IMR-90 (cell line): ENCODE data around the gene MPPED2. TPM values are rescaled to one million over a fixed set of nuclear protein-coding genes. Genes with fewer than 3 reads are reported as not detected.

Experiments used
- ATAC-seq: fragments of 200-7000 bp; cut with Tn5 transposase; 2 replicates; pipeline ENCODE4 v1.9.1; 2020; ENCODE audit warnings: low read depth, mild to moderate bottlenecking, moderate library complexity
- BruUV-seq: library from RNA; stranded (reverse); fragments of 400-500 nt; replicated peaks from 2 replicates; lab custom pipeline; 2021; lab: Mats Ljungman, UMichigan
- CTCF ChIA-PET: fragments of 300-600 bp; formaldehyde crosslinking; extraction: SDS; loops from one replicate; lab custom pipeline; 2021; ENCODE audit warnings: antibody characterized with exemption; lab: Yijun Ruan, JAX
- POLR2A ChIA-PET: fragments of 300-600 bp; sonication (Branson Sonifier 250); formaldehyde crosslinking; loops from one replicate; lab custom pipeline; 2022; ENCODE audit warnings: antibody characterized with exemption; ENCODE audit not compliant: unreplicated experiment; lab: Charles Lee
- DNase-seq: peaks from one replicate; pipeline ENCODE4 v3.0.0; 2013
- H2AFZ ChIP-seq: replicated peaks from 2 replicates; pipeline ENCODE3; 2013; ENCODE audit warnings: low read length, mild to moderate bottlenecking; ENCODE audit not compliant: poor library complexity
- H2AK5ac ChIP-seq: 2 replicates; pipeline ENCODE4 v1.6.1; 2013; ENCODE audit warnings: low read depth, low read length, inconsistent platforms
- H2AK9ac ChIP-seq: replicated peaks from 2 replicates; pipeline ENCODE3; 2013; ENCODE audit warnings: mild to moderate bottlenecking, low read depth, low read length, moderate library complexity; ENCODE audit not compliant: poor library complexity
- H2BK120ac ChIP-seq: 2 replicates; pipeline ENCODE4 v1.6.1; 2013; ENCODE audit warnings: low read depth, low read length, inconsistent platforms
- H2BK15ac ChIP-seq: 3 replicates; pipeline ENCODE4 v1.6.1; 2013; ENCODE audit warnings: low read depth, low read length, inconsistent platforms
- H2BK20ac ChIP-seq: 2 replicates; pipeline ENCODE4 v1.6.1; 2013; ENCODE audit warnings: low read depth, mild to moderate bottlenecking, inconsistent platforms, low read length, moderate library complexity
- H2BK5ac ChIP-seq: 2 replicates; pipeline ENCODE4 v1.6.1; 2013; ENCODE audit warnings: mild to moderate bottlenecking, low read depth, low read length, inconsistent platforms; ENCODE audit not compliant: poor library complexity, severe bottlenecking
- H3K14ac ChIP-seq: replicated peaks from 2 replicates; pipeline ENCODE4 v1.6.1; 2013; ENCODE audit warnings: low read depth, low read length, inconsistent platforms
- H3K18ac ChIP-seq: 2 replicates; pipeline ENCODE4 v1.6.1; 2013; ENCODE audit warnings: low read depth, low read length, control low read depth
- H3K23ac ChIP-seq: 2 replicates; pipeline ENCODE4 v1.6.1; 2013; ENCODE audit warnings: low read depth, low read length, inconsistent platforms
- H3K27ac ChIP-seq: 2 replicates; pipeline ENCODE4 v1.5.1; 2013; ENCODE audit warnings: mild to moderate bottlenecking, control low read depth, low read length; ENCODE audit not compliant: insufficient read depth
- H3K27me3 ChIP-seq: 2 replicates; pipeline ENCODE4 v1.6.1; 2013; ENCODE audit warnings: low read length; ENCODE audit not compliant: control insufficient read depth, insufficient read depth
- H3K36me3 ChIP-seq: 2 replicates; pipeline ENCODE4 v1.6.1; 2013; ENCODE audit warnings: low read length, mixed read lengths; ENCODE audit not compliant: control insufficient read depth, insufficient read depth
- H3K4ac ChIP-seq: 2 replicates; pipeline ENCODE4 v1.6.1; 2013; ENCODE audit warnings: low read depth, low read length, inconsistent platforms
- H3K4me1 ChIP-seq: 2 replicates; pipeline ENCODE4 v1.6.1; 2013; ENCODE audit warnings: low read length, mixed read lengths; ENCODE audit not compliant: control insufficient read depth, insufficient read depth
- H3K4me2 ChIP-seq: 2 replicates; pipeline ENCODE4 v1.6.1; 2013; ENCODE audit warnings: low read depth, mild to moderate bottlenecking, control low read depth, low read length, moderate library complexity
- H3K4me3 ChIP-seq: 2 replicates; pipeline ENCODE4 v1.5.1; 2013; ENCODE audit warnings: low read depth, mild to moderate bottlenecking, control low read depth, low read length, moderate library complexity; ENCODE audit not compliant: insufficient read depth
- H3K56ac ChIP-seq: 2 replicates; pipeline ENCODE4 v1.6.1; 2013; ENCODE audit warnings: low read length, inconsistent platforms; ENCODE audit not compliant: insufficient read depth; ENCODE audit errors: extremely low read depth
- H3K79me1 ChIP-seq, 2 experiments: 2 replicates each; pipeline ENCODE4 v1.6.1; 2013; ENCODE audit warnings: low read length in 2 of 2, inconsistent platforms in 1 of 2, low read depth in 1 of 2
- H3K9ac ChIP-seq: 2 replicates; pipeline ENCODE4 v1.6.1; 2013; ENCODE audit warnings: low read depth, low read length, control low read depth
- H3K9me1 ChIP-seq: 2 replicates; pipeline ENCODE4 v1.6.1; 2013; ENCODE audit warnings: low read length, inconsistent platforms; ENCODE audit not compliant: insufficient read depth
- H3K9me3 ChIP-seq: 2 replicates; pipeline ENCODE4 v1.6.1; 2013; ENCODE audit warnings: low read length; ENCODE audit not compliant: control insufficient read depth, insufficient read depth
- H4K20me1 ChIP-seq: 2 replicates; pipeline ENCODE4 v1.6.1; 2013; ENCODE audit warnings: low read length, inconsistent platforms; ENCODE audit not compliant: insufficient read depth
- H4K5ac ChIP-seq: 2 replicates; pipeline ENCODE4 v1.6.1; 2013; ENCODE audit warnings: mild to moderate bottlenecking, low read depth, low read length, control low read depth
- H4K8ac ChIP-seq, 2 experiments: 2 replicates each; pipeline ENCODE4 v1.6.1; 2013; ENCODE audit warnings: low read depth in 2 of 2, low read length in 2 of 2, control low read depth in 1 of 2, inconsistent platforms in 1 of 2
- H4K91ac ChIP-seq: 2 replicates; pipeline ENCODE4 v1.6.1; 2013; ENCODE audit warnings: low read depth, low read length, inconsistent platforms; ENCODE audit not compliant: insufficient read depth
- BHLHE40 ChIP-seq: fragments of 150-350 bp; IDR thresholded peaks from 2 replicates; pipeline ENCODE4 v1.6.1; 2016; ENCODE audit warnings: mild to moderate bottlenecking, low read depth, low read length
- CEBPB ChIP-seq: IDR thresholded peaks from 2 replicates; pipeline ENCODE4 v1.6.1; 2012; ENCODE audit warnings: low read depth, low read length, improper control_type of control experiment
- CHD1 ChIP-seq: IDR thresholded peaks from 2 replicates; pipeline ENCODE4 v1.6.1; 2012; ENCODE audit warnings: low read depth, low read length, improper control_type of control experiment
- CTCF ChIP-seq: conservative IDR thresholded peaks from 2 replicates; pipeline ENCODE4 v1.5.1; 2012; ENCODE audit warnings: mild to moderate bottlenecking, low read depth, low read length, improper control_type of control experiment
- FOS ChIP-seq: fragments of 150-350 bp; IDR thresholded peaks from 2 replicates; pipeline ENCODE4 v1.6.1; 2016; ENCODE audit warnings: low read depth, low read length
- MAFK ChIP-seq: IDR thresholded peaks from 2 replicates; pipeline ENCODE4 v1.6.1; 2012; ENCODE audit warnings: low read depth, low read length, improper control_type of control experiment
- MAZ ChIP-seq: IDR thresholded peaks from 2 replicates; pipeline ENCODE4 v1.6.1; 2012; ENCODE audit warnings: low read depth, mild to moderate bottlenecking, low read length, improper control_type of control experiment, moderate library complexity, borderline replicate concordance
- MXI1 ChIP-seq: IDR thresholded peaks from 2 replicates; pipeline ENCODE4 v1.6.1; 2012; ENCODE audit warnings: low read depth, mild to moderate bottlenecking, low read length, moderate library complexity, borderline replicate concordance
- POLR2A ChIP-seq: IDR thresholded peaks from 2 replicates; pipeline ENCODE4 v1.6.1; 2012; ENCODE audit warnings: mild to moderate bottlenecking, low read depth, low read length
- RAD21 ChIP-seq: IDR thresholded peaks from 2 replicates; pipeline ENCODE4 v1.6.1; 2012; ENCODE audit warnings: low read length, improper control_type of control experiment
- RCOR1 ChIP-seq: IDR thresholded peaks from 2 replicates; pipeline ENCODE4 v1.6.1; 2012; ENCODE audit warnings: mild to moderate bottlenecking, low read length, improper control_type of control experiment; ENCODE audit not compliant: insufficient replicate concordance
- RFX5 ChIP-seq: IDR thresholded peaks from 2 replicates; pipeline ENCODE4 v1.8.0; 2012; ENCODE audit warnings: low read depth, mild to moderate bottlenecking, low read length, moderate library complexity
- WGBS, 2 experiments: methylation state at CpG; one replicate each; pipeline versions ENCODE4 v1.1.5 to v1.1.7; 2013; ENCODE audit warnings: missing lambda C conversion rate in 2 of 2; ENCODE audit not compliant: insufficient read length in 1 of 2; ENCODE audit errors: extremely low coverage in 2 of 2; 5-methylcytosine and 5-hydroxymethylcytosine counted together
- dilution Hi-C: fragments of 300-500 bp; cut with HindIII; formaldehyde crosslinking; loops from one replicate; pipeline ENCODE4 v1.14.3; 2018; ENCODE audit warnings: low sequenced_read_pairs; ENCODE audit not compliant: unreplicated experiment
- in situ Hi-C: fragments of 300-500 bp; cut with MboI; formaldehyde crosslinking; loops from 3 replicates; pipeline ENCODE4 v1.14.3; 2019; ENCODE audit warnings: low sequenced_read_pairs, inconsistent platforms, mixed read lengths
- intact Hi-C: fragments of 100-400 bp; cut with micrococcal nuclease; formaldehyde crosslinking; loops from 2 replicates; pipeline ENCODE4 v1.10.0; 2022
- polyA plus RNA-seq, 3 experiments: library from polyadenylated mRNA; depleted of rRNA; stranded (reverse); fragments of >200 nt; gene quantifications; 2 replicates each; pipeline ENCODE4 v1.2.3, GENCODE V29; 2012; ENCODE audit warnings: low replicate concordance in 1 of 3
- total RNA-seq: library from RNA; depleted of rRNA; stranded (reverse); fragments of >200 nt; gene quantifications from 2 replicates; pipeline ENCODE4 v1.2.3, GENCODE V29; 2012
- TF ChIP-seq, protein P1 (sequence below): fragments of 150-350 bp; IDR thresholded peaks from 2 replicates; pipeline ENCODE4 v1.6.1; 2017; ENCODE audit warnings: mild to moderate bottlenecking, antibody characterized with exemption, low read length, low read depth
- TF ChIP-seq, protein P2 (sequence below): fragments of 150-350 bp; IDR thresholded peaks from 2 replicates; pipeline ENCODE4 v1.6.1; 2016; ENCODE audit warnings: low read depth, mild to moderate bottlenecking, low read length, moderate library complexity, borderline replicate concordance

MPPED2 gene
- total and polyA plus RNA-seq, 2 of the 4 experiments (the other 2 are of a cell fraction) = 0.10 TPM; not detected in 1

DNA sequence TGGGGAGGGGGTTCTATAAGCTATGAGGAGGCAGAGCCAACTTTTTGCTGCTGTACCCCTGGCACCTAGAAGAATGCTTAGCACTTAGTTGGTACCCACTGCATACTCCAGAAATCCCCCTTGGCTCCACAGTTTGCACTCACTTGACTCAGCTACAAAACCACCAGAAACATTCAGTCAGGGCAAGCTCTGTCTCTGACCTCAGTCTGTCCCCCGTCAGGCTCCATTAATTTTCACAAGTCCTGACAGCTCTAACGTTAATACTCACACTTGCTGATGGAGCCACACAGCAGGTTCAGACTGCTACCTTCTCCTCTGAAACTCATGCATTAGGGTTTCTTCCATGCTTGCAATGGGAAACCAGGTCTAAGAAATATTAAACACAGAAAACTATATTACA, 81.7 kb downstream of the MPPED2 start:
- Histone ChIP-seq H2BK5ac (no peak overlapping the region), H2AK5ac (no peak overlapping the region), H3K23ac (no peak overlapping the region), H4K20me1 (no peaks in the 10 kb centered on the region), H3K9me1 (no peaks in the 10 kb centered on the region), H2AK9ac (no peak overlapping the region), H3K9me3 (no peaks in the 10 kb centered on the region), H3K4me1 (no peaks in the 10 kb centered on the region), H4K8ac (no peak overlapping the region), H3K27ac (no peak overlapping the region), H3K4me3 (no peak overlapping the region), H3K14ac (no peak overlapping the region), H3K27me3 (no peaks in the 10 kb centered on the region), H4K91ac (no peak overlapping the region), H2AFZ (no peak overlapping the region), H3K4me2 (no peak overlapping the region), H3K79me1 (no peaks in the 10 kb centered on the region), H2BK15ac (no peak overlapping the region), H2BK120ac (no peak overlapping the region), H4K5ac (no peak overlapping the region), H3K4ac (no peak overlapping the region), H3K18ac (no peak overlapping the region), H3K56ac (no peak overlapping the region), H2BK20ac (no peak overlapping the region), H3K9ac (no peak overlapping the region), H3K36me3 (no peaks in the 10 kb centered on the region)
- no TSS peak for BruUV-seq
- 20% methylated on average over 1 of the region's 2 CpGs; no CpG with 5 or more reads in 1 of the 2 experiments for WGBS, 2 experiments
- ATAC-seq (no peak), DNase-seq (no peak)
- intact Hi-C loops = no loop called here
- POLR2A ChIA-PET = no interaction called here
- in situ Hi-C loops = no loop called here
- CTCF ChIA-PET = no interaction called here
- dilution Hi-C loops = no loop called here
- TF ChIP-seq, protein P1, sequence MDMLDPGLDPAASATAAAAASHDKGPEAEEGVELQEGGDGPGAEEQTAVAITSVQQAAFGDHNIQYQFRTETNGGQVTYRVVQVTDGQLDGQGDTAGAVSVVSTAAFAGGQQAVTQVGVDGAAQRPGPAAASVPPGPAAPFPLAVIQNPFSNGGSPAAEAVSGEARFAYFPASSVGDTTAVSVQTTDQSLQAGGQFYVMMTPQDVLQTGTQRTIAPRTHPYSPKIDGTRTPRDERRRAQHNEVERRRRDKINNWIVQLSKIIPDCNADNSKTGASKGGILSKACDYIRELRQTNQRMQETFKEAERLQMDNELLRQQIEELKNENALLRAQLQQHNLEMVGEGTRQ = no peak
- TF ChIP-seq CEBPB (no peak), MXI1 (no peak), MAZ (no peak), BHLHE40 (no peak), RCOR1 (no peak), CTCF (no peak), POLR2A (no peak), RFX5 (no peak), CHD1 (no peak), RAD21 (no peak), MAFK (no peak), FOS (no peak)
- TF ChIP-seq, protein P2, sequence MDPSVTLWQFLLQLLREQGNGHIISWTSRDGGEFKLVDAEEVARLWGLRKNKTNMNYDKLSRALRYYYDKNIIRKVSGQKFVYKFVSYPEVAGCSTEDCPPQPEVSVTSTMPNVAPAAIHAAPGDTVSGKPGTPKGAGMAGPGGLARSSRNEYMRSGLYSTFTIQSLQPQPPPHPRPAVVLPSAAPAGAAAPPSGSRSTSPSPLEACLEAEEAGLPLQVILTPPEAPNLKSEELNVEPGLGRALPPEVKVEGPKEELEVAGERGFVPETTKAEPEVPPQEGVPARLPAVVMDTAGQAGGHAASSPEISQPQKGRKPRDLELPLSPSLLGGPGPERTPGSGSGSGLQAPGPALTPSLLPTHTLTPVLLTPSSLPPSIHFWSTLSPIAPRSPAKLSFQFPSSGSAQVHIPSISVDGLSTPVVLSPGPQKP = no peak
